ENCODE results near the gene SUOX. TPM values are rescaled to one million over a fixed set of nuclear protein-coding genes. Genes with fewer than 3 reads are reported as not detected.

SUOX gene
- total and polyA plus RNA-seq, 2 of the 4 experiments (the other 2 are of a cell fraction) = 17.8 to 19.4 TPM

DNA sequence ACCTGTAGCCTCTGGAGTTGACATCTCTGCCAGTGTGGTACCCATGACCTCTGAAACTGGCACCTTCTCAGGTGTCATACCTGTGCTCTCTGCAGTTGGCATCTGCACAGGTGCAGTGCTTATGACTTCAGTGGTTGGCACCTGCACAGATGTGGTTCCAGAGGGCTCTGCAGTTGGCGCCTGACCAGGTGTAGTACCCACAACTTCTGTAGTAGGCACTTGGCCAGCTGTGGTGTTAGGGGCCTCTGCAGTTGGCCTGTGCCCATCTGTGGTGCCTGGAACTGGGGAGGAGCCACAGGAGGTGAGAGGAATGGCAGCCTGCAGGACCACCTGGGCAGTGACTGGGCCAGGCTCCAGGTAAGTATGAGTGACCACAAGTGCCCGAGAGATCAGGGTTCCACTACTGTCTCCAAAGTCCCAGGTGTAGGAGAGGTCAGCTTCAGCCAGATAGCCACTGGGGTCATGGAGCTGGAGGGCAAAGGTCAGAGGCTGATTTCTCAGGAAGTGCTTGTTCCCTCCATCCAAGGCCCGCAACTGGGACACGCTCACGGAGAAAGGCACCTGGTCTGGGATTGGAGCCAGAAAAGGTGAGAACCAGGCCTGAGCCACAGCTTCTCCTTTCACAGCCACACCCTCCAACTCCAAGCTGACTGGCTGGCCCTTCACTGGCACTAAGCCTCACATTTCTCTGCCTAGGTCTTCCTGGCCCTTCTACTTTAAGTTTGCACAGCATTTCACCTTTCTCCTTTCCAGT lies 39.8 kb upstream of the SUOX start (continued):
- TF ChIP-seq FOS (IDR thresholded peaks at IDR 0.05; ENCODE audit: low read depth, low read length) = no peak

DNA sequence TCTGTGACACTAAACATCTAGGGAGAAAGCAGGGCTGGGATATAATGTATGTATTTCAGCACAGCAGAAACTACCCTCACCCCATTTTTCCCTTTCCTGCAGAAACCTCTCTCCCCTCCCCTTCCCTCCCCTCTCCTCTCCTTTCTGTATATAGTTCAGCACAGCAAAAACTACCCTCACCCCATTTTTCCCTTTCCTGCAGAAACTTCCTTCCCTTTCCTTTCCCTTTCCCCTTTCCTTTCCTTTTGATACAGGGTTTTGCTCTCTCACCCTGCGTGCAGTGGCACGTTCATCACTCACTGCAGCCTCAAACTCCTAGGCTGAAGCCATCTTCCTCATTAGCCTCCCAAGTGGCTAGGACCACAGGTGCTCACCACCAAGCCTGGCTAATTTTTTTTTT lies 33.3 kb upstream of the SUOX start:
- Histone ChIP-seq H2BK120ac (ENCODE audit: low read depth, low read length) (no peak overlapping the region), H3K9me1 (ENCODE audit: insufficient read depth, low read length) (0 out of 2 replicates have a peak, but pooled peaks cover 6% of the 10 kb centered on the region), H3K4me1 (ENCODE audit: control insufficient read depth, insufficient read depth, low read length) (peaks cover 7% of the 10 kb centered on the region), H2BK5ac (ENCODE audit: low read depth, low read length, poor library complexity, severe bottlenecking) (no peak overlapping the region), H3K79me1 (ENCODE audit: low read depth in 1 of 2, low read length in 2 of 2) (peaks cover 3 to 29% of the 10 kb centered on the region in 2 experiments; a peak in 2 of 4 replicates), H3K9ac (ENCODE audit: low read depth, low read length) (no peak overlapping the region), H2AK9ac (replicated peaks; ENCODE audit: low read depth, low read length, poor library complexity) (no peak overlapping the region), H3K9me3 (ENCODE audit: control insufficient read depth, insufficient read depth, low read length) (no peaks in the 10 kb centered on the region), H3K18ac (ENCODE audit: low read depth, low read length) (no peak overlapping the region), H4K8ac (ENCODE audit: low read depth in 2 of 2, low read length in 2 of 2) (no peak overlapping the region), H3K27me3 (ENCODE audit: control insufficient read depth, insufficient read depth, low read length) (no peaks in the 10 kb centered on the region), H3K14ac (replicated peaks; ENCODE audit: low read depth, low read length) (no peak overlapping the region; the same call in 1 of the 2 replicates), H2AK5ac (ENCODE audit: low read depth, low read length) (no peak overlapping the region), H3K36me3 (ENCODE audit: control insufficient read depth, insufficient read depth, low read length) (no peaks in the 10 kb centered on the region; the same call in 1 of the 2 replicates), H3K56ac (ENCODE audit: extremely low read depth, insufficient read depth, low read length) (no peak overlapping the region), H4K5ac (ENCODE audit: low read depth, low read length) (no peak overlapping the region), H3K4me2 (ENCODE audit: low read depth, low read length) (no peak overlapping the region), H2BK15ac (ENCODE audit: low read depth, low read length) (no peak overlapping the region), H2AFZ (replicated peaks; ENCODE audit: low read length, poor library complexity) (peak overlapping the region; percentile 60), H3K23ac (ENCODE audit: low read depth, low read length) (no peak overlapping the region), H4K20me1 (ENCODE audit: insufficient read depth, low read length) (no peaks in the 10 kb centered on the region), H3K4ac (ENCODE audit: low read depth, low read length) (no peak overlapping the region), H3K27ac (ENCODE audit: insufficient read depth, low read length) (no peak overlapping the region), H2BK20ac (ENCODE audit: low read depth, low read length) (no peak overlapping the region), H3K4me3 (ENCODE audit: insufficient read depth, low read depth, low read length) (no peak overlapping the region), H4K91ac (ENCODE audit: insufficient read depth, low read depth, low read length) (no peak overlapping the region)
- dilution Hi-C loops (cut with HindIII; ENCODE audit: low sequenced_read_pairs, unreplicated experiment) = no loop called here
- ATAC-seq (ENCODE audit: low read depth) (no peak), DNase-seq (no peak)
- TF ChIP-seq MXI1 (IDR thresholded peaks at IDR 0.05; ENCODE audit: borderline replicate concordance, low read depth, low read length) (no peak), CHD1 (IDR thresholded peaks at IDR 0.05; ENCODE audit: low read depth, low read length) (no peak), NFE2L2 (IDR thresholded peaks at IDR 0.05; ENCODE audit: low read depth, low read length) (no peak), SMC3 (IDR thresholded peaks at IDR 0.05; ENCODE audit: low read depth, low read length) (no peak), POLR2A (IDR thresholded peaks at IDR 0.05; ENCODE audit: low read depth, low read length) (no peak), FOS (IDR thresholded peaks at IDR 0.05; ENCODE audit: low read depth, low read length) (no peak), BHLHE40 (IDR thresholded peaks at IDR 0.05; ENCODE audit: low read depth, low read length) (no peak), RFX5 (IDR thresholded peaks at IDR 0.05; ENCODE audit: low read depth, low read length) (no peak)
- TF ChIP-seq, protein P1, sequence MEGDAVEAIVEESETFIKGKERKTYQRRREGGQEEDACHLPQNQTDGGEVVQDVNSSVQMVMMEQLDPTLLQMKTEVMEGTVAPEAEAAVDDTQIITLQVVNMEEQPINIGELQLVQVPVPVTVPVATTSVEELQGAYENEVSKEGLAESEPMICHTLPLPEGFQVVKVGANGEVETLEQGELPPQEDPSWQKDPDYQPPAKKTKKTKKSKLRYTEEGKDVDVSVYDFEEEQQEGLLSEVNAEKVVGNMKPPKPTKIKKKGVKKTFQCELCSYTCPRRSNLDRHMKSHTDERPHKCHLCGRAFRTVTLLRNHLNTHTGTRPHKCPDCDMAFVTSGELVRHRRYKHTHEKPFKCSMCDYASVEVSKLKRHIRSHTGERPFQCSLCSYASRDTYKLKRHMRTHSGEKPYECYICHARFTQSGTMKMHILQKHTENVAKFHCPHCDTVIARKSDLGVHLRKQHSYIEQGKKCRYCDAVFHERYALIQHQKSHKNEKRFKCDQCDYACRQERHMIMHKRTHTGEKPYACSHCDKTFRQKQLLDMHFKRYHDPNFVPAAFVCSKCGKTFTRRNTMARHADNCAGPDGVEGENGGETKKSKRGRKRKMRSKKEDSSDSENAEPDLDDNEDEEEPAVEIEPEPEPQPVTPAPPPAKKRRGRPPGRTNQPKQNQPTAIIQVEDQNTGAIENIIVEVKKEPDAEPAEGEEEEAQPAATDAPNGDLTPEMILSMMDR (conservative IDR thresholded peaks at IDR 0.05; ENCODE audit: low read depth, low read length) = no peak
- POLR2A ChIA-PET (ENCODE audit: unreplicated experiment) = no interaction called here
- CTCF ChIA-PET = no interaction called here
- BruUV-seq (replicated peaks) = no TSS peak
- in situ Hi-C loops (cut with MboI; ENCODE audit: low sequenced_read_pairs) = no loop called here
- 90% methylated on average over 2 of the region's 2 CpGs; no CpG with 5 or more reads in 1 of the 2 experiments for WGBS, 2 experiments (ENCODE audit: extremely low coverage in 2 of 2, insufficient read length in 1 of 2)
- intact Hi-C loops (cut with micrococcal nuclease) = no loop called here

All from IMR-90 (cell line).